ENCODE results near the gene ESRRB. TPM values are rescaled to one million over a fixed set of nuclear protein-coding genes. Genes with fewer than 3 reads are reported as not detected.
A peak's percentile ranks its signal among the peaks of the same experiment; 100 is the strongest.
"Not testable (repeated sequence)": the region's sequence is repeated elsewhere in the genome, so short reads cannot be mapped to it uniquely, and the experiment has no call there.

ESRRB gene
- total RNA-seq, 8 experiments from 2014 or later, result 0.10 to 3.3 (median 1.1) TPM

DNA sequence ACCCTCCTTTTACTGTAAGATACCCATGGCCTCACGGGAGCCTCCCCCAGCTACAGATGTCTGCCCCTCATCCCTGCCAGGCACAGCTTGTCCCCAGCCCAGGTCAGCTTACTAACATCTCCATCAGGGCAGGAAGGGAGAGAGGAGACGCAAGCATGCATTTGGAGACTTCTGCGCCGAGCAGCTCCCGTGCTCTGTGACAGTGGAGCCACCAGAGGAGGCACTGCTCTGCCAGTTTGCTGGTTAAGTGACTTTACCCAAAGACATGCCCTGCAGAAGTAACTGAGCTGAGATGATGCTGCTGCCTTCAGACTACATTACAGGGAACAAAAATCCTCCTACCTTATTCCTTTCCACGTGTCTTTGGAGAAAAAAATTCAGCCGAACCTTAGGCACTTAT, 133.4 kb downstream of the ESRRB start:
- ATAC-seq (replicated peaks in 6 of 8), result no peak
- peaks cover 23 to 28% of the 10 kb centered on the region in 2 donors for H3K4me1 ChIP-seq (replicated peaks in 1 of 2)
- no peak overlapping the region for H3K27ac ChIP-seq
- H3K4me3 ChIP-seq, result no peak overlapping the region
- in situ Hi-C loops (cut with MboI; ENCODE audit: low pct_unique_long_range_greater_than_20kb in 2 of 9, low sequenced_read_pairs in 9 of 9, unreplicated experiment in 9 of 9), result no loop called here
- 10 to 100% (median 73%) methylated on average over 1 to 3 of the region's 7 CpGs; no CpG with 5 or more reads in 5 of the 10 experiments for WGBS, 10 experiments

DNA sequence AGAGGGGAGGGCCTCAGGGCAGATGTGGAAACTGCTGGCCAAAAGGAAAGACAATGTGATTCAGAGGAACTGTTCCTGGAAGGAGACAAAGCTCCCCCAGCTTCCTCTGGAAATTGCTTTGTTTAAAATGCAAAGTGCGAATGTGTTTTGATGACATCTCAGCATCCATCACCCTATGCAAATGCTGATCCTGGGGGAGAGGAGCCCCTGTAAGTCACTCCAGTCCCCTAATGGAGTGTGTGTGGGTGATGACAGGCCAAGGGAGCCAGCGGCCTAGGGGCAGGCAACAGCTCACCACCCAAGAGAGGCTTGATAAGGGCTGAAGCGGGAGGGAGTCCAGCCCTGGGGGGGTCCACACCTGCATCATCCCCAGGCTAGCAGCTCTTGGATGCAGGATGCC, 134.2 kb downstream of the ESRRB start:
- in situ Hi-C loops (cut with MboI; ENCODE audit: low pct_unique_long_range_greater_than_20kb in 2 of 9, low sequenced_read_pairs in 9 of 9, unreplicated experiment in 9 of 9), result no loop called here
- H3K27ac ChIP-seq, result peak overlapping the region in 1 of 2 donors; percentile 50
- H3K4me3 ChIP-seq, result no peak overlapping the region
- WGBS, 10 experiments, result 0 to 31% (median 10%) methylated on average over 2 of the region's 3 CpGs; no CpG with 5 or more reads in 5 of the 10 experiments
- peak in 5 of 8 experiments; percentile 16 to 87 (median 75) for ATAC-seq (replicated peaks in 6 of 8)
- H3K4me1 ChIP-seq (replicated peaks in 1 of 2), result peaks cover 29 to 36% of the 10 kb centered on the region in 2 donors

DNA sequence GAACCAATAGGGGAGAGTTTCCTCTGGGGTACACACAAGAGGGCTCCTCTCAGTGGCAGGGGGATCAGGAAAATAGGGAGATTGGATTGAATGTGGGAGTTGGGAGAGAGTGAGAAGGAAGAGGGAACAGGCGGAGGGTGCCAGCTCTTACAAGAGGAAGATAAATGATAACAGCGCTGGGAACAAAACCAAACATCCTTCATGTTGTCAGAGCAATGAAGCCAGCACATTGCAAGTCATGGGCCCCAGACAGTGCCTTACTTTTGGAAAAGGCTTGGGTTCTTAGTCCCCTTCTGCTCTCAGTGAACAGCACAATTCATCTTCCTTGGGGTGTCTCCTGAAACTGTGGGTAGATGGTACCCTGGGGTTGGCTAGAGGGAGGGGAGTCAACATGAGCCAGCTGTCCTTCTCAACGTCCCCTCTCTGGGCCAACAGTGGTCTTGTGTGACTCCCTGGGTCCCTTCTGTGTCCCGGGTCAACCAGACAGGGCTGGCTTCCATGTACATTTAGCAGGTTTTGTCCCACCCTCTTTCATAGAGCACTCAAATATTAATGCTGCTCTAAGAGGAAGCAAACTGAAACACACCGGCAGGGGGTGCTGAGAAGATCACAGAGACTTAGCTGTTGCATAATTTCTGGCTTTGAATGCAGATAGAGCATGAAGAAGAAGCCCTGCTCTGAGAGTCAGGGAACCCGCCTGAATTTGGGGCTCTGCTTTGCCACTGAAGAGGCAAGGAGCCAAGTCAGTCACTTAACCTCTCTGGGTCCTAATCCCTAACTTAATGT, 138.5 kb downstream of the ESRRB start:
- Histone ChIP-seq H3K4me3 (no peak overlapping the region), H3K4me1 (replicated peaks in 1 of 2) (peaks cover 38 to 56% of the 10 kb centered on the region in 2 donors), H3K27ac (peak overlapping the region in 1 of 2 donors; percentile 48)
- in situ Hi-C loops (cut with MboI; ENCODE audit: low pct_unique_long_range_greater_than_20kb in 2 of 9, low sequenced_read_pairs in 9 of 9, unreplicated experiment in 9 of 9), result no loop called here
- WGBS, 10 experiments, result 0 to 70% (median 30%) methylated on average over 1 to 6 of the region's 6 CpGs; no CpG with 5 or more reads in 2 of the 10 experiments
- ATAC-seq (replicated peaks in 6 of 8), result peak; percentile 41 to 86 (median 67)

DNA sequence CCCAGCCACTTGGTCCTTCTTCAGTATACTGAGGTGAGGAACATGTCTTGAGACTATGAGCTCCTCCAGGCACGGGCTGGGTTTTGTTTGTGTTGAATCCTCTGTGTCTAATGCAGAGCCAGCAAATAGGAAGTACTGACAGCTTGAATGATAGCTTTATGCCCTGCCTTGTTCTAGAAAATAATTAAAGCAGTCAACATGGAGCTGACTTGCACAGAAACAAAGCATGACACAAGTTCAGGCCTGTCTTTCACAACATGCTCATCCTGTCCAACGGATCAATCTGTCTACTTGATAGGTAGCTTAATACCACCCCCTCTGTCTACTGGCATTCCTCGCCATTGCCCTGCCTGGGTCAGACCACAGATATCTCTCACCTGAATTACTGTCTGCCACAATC, 140.9 kb downstream of the ESRRB start:
- no peak overlapping the region for H3K4me3 ChIP-seq
- H3K27ac ChIP-seq, result no peak overlapping the region
- in situ Hi-C loops (cut with MboI; ENCODE audit: low pct_unique_long_range_greater_than_20kb in 2 of 9, low sequenced_read_pairs in 9 of 9, unreplicated experiment in 9 of 9), result no loop called here
- peaks cover 26 to 43% of the 10 kb centered on the region in 2 donors for H3K4me1 ChIP-seq (replicated peaks in 1 of 2)
- 0 to 56% (median 36%) methylated on average over 1 to 3 of the region's 3 CpGs; no CpG with 5 or more reads in 6 of the 10 experiments for WGBS, 10 experiments
- peak in 5 of 8 experiments; percentile 48 to 80 (median 72) for ATAC-seq (replicated peaks in 6 of 8)

DNA sequence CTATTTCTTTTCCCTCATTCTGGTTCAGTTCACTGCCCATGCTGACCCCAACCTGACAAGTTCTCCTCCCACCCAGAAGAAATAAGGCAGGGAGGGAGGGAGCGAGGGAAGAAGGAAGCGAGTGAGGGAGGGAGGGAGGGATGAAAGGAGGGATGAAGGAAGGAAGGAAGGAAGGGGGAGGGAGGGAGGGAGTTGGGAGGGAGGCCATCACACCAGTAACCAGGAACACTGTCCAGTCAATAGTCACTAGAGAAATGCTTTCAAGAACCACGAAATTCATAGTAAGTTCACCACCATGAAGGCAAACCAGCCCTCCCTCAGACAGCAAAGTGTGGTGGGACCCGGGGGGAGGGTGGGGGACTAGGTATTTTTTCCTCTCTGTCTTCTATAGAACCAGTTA, 142.4 kb downstream of the ESRRB start:
- ATAC-seq (replicated peaks in 6 of 8), result no peak
- in situ Hi-C loops (cut with MboI; ENCODE audit: low pct_unique_long_range_greater_than_20kb in 2 of 9, low sequenced_read_pairs in 9 of 9, unreplicated experiment in 9 of 9), result no loop called here
- Histone ChIP-seq H3K4me1 (replicated peaks in 1 of 2) (peaks cover 24 to 38% of the 10 kb centered on the region in 2 donors), H3K27ac (no peak overlapping the region), H3K4me3 (no peak overlapping the region)
- no CpG with 5 or more reads among the region's 4 CpGs for WGBS, 10 experiments

DNA sequence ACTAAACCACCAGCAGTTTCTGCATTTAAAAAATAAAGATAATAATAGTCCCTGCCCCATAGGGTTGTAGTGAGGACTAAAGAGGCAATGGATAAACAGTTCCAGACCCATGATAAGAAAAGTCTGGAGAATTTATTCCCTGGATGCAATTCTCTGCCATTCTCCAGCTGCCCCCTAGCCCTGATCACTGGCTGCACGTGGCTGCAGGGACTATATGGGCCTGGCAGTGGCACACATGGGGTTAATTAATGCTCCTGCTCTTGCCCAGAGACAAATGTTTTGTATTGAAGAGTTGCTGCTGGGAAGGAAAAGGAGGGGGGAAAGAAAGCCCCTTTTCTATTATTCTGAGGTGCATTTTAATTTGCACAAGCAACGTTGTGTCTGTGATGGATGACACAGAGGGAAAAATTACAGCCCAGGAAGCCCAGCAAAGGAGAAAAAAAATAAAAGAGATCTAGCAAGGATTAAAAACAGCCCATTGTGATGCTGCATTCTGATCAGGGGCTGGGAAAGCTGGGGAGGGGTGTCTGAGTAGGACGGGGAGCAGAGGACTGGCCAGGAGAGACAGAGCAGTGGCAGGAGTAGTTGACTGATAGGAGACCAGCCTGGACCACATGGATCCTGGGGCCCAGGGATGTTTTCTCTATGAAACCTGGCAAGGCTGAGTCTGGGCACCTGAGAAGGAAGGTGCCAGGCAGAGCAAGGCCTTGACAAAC, 149.3 kb downstream of the ESRRB start:
- Histone ChIP-seq H3K4me1 (replicated peaks in 1 of 2) (peaks cover 13 to 23% of the 10 kb centered on the region in 2 donors), H3K4me3 (no peak overlapping the region), H3K27ac (peak overlapping the region in 1 of 2 donors; percentile 6)
- WGBS, 10 experiments, result 0 to 21% (median 0%) methylated on average over 1 to 3 of the region's 3 CpGs; no CpG with 5 or more reads in 3 of the 10 experiments
- peak in 5 of 8 experiments; percentile 88 to 96 (median 94) for ATAC-seq (replicated peaks in 6 of 8)
- in situ Hi-C loops (cut with MboI; ENCODE audit: low pct_unique_long_range_greater_than_20kb in 2 of 9, low sequenced_read_pairs in 9 of 9, unreplicated experiment in 9 of 9), result no loop called here

DNA sequence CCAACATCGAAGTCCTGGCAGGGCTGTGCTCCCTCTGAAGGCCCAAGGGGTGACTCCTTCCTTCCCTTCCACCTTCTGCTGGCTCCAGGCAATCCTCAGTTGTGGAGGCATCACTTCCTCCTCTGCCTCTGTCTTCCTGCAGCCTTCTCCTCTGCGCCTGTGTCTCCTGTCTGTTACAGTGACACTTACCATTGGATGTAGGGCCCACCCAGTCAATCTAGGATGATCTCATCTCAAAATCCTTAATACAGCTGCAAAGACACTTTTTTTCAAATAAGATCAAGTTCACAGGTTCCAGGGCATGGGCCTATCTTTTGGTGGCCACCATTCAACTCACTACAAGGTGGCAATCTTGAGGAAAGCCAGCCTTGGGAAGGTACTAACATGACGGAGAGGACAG, 155.1 kb downstream of the ESRRB start:
- ATAC-seq (replicated peaks in 6 of 8), result no peak
- Histone ChIP-seq H3K27ac (no peak overlapping the region), H3K4me3 (no peak overlapping the region), H3K4me1 (replicated peaks in 1 of 2) (peaks cover 11% of the 10 kb centered on the region in 2 donors)
- in situ Hi-C loops (cut with MboI; ENCODE audit: low pct_unique_long_range_greater_than_20kb in 2 of 9, low sequenced_read_pairs in 9 of 9, unreplicated experiment in 9 of 9), result no loop called here
- 23 to 100% (median 100%) methylated on average over 1 to 3 of the region's 3 CpGs; no CpG with 5 or more reads in 4 of the 10 experiments for WGBS, 10 experiments

DNA sequence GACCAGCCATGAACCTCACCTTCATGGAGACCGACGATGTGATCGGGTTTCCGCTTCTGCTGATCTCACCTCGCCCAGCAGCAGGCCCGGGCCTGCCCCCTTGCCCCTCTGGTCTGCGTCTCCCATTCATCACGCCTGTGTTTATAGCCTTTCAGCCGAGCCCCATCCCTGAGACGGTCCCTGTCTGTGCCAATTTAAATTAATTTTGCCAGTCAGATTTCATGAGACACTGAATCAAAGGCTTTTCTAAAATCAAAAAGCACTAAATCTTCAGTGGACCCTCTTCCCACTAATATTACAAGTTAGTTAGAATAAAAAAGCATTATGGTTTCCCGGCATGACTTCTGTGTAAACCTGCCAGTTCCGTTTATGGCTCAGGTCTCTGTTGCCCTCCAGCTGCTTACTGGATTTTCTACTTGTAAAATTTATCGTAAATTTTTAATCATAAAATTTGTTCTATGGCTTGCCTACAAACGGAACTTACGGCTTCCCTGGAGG, 155.9 kb downstream of the ESRRB start:
- Histone ChIP-seq H3K4me3 (no peak overlapping the region), H3K27ac (peak overlapping the region in 1 of 2 donors; percentile 15), H3K4me1 (replicated peaks in 1 of 2) (peaks cover 6 to 7% of the 10 kb centered on the region in 2 donors)
- peak in 5 of 8 experiments; percentile 32 to 47 (median 36) for ATAC-seq (replicated peaks in 6 of 8)
- in situ Hi-C loops (cut with MboI; ENCODE audit: low pct_unique_long_range_greater_than_20kb in 2 of 9, low sequenced_read_pairs in 9 of 9, unreplicated experiment in 9 of 9), result no loop called here
- 24 to 93% (median 67%) methylated on average over 1 to 13 of the region's 15 CpGs; no CpG with 5 or more reads in 1 of the 10 experiments for WGBS, 10 experiments

DNA sequence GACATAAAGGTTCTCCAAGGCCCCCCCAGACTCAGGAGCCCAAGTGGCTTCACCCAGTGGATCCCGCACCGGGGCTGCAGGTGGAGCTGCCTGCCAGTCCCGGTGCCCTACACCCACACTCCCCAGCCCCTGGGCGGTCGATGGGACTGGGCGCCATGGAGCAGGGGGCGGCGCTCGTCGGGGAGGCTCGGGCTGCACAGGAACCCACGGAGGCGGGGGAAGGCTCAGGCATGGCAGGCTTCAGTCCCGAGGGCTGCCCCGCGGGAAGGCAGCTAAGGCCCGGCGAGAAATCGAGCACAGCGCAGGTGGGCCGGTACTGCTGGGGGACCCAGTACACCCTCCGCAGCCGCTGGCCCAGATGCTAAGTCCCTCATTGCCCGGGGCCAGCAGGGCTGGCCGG, 160.7 kb downstream of the ESRRB start:
- H3K4me1 ChIP-seq (replicated peaks in 1 of 2), result peaks cover 16 to 22% of the 10 kb centered on the region in 2 donors
- H3K4me3 ChIP-seq; ATAC-seq (replicated peaks in 6 of 8); in situ Hi-C loops (cut with MboI; ENCODE audit: low pct_unique_long_range_greater_than_20kb in 2 of 9, low sequenced_read_pairs in 9 of 9, unreplicated experiment in 9 of 9); H3K27ac ChIP-seq: not testable (repeated sequence)
- 60 to 100% methylated on average over 1 to 2 of the region's 25 CpGs; no CpG with 5 or more reads in 8 of the 10 experiments for WGBS, 10 experiments

DNA sequence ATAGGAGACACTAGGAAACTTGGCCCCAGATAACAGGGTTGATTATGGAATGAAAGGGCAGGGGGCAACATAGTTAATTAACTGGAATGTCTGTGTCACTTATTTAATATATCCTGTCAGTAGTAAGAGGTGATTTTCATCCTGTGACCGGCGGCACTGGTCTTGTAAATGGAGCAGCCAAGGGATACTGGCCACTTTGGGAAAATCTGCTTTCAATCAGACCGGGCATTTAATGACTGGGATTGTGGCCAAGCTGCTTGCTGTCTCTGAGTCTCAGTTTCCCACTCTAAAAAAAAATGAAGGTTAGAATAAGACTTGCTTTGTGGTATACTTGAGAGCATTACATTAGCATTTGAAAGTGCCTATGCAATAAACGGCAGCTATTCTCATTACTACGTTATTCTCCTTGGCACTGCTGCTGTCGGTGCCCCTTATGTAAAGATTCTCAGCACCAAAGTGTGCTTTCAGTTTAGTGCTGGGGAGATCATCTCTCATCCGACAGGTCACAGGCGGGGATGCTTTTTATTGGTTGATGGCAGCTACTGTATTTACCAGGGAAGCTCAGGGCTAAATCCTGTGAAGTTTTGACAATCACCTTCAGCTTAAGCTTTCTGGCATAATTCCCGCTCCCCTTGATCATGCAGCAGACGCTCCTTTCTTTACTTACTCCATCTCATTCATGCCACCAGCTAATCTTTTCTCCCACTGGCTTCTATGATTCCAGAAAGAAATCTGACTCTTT, 162.1 kb downstream of the ESRRB start:
- Histone ChIP-seq H3K4me1 (replicated peaks in 1 of 2) (peaks cover 22 to 25% of the 10 kb centered on the region in 2 donors), H3K27ac (no peak overlapping the region)
- WGBS, 10 experiments, result 0 to 87% (median 36%) methylated on average over 1 to 10 of the region's 10 CpGs

DNA sequence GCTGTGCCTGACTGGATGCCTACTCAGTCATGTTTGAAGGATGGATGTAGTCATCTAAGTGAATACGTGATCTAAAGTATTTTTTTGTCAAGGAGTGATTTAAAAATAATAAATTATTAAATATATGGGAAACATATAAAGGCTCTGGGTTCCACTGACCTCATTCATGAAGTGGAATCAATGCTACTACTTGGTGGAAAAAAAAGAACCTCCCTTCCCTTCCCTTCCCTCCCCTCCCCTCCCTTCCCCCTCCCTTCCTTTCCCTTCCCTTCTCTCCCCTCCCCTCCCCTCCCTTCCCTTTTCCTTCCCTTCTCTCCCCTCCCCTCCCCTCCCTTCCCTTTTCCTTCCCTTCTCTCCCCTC, 162.7 kb downstream of the ESRRB start:
- WGBS, 10 experiments, result 0 to 86% (median 38%) methylated on average over 1 of the region's 1 CpG; no CpG with 5 or more reads in 6 of the 10 experiments
- no peak for ATAC-seq (replicated peaks in 6 of 8)
- no peak overlapping the region for H3K27ac ChIP-seq
- no peak overlapping the region for H3K4me3 ChIP-seq
- in situ Hi-C loops (cut with MboI; ENCODE audit: low pct_unique_long_range_greater_than_20kb in 2 of 9, low sequenced_read_pairs in 9 of 9, unreplicated experiment in 9 of 9), result no loop called here
- H3K4me1 ChIP-seq (replicated peaks in 1 of 2), result peaks cover 22 to 25% of the 10 kb centered on the region in 2 donors

More for the DNA sequence above, 162.1 kb downstream of the ESRRB start:
- ATAC-seq (replicated peaks in 6 of 8), result peak in 2 of 8 experiments; percentile 13 to 40
- in situ Hi-C loops (cut with MboI; ENCODE audit: low pct_unique_long_range_greater_than_20kb in 2 of 9, low sequenced_read_pairs in 9 of 9, unreplicated experiment in 9 of 9), result no loop called here
- H3K4me3 ChIP-seq, result no peak overlapping the region

DNA sequence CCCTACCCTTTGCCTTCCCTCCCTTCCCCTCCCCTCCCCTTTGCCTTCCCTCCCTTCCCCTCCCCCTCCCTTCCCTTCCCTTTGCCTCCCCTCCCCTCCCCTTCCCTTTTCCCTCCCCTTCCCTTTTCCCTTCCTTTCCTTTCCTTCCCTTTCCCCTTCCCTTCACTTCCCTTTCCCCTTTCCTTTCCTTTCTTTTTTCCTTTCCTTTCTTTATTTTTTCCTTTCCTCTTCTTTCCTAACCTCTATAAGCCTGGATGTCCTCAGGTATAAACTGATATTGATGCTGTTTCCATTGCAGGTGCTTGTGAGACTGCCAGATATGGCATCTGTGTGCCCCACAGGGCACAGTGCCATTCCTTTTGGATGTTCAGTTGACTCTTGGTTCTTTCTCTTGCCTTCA, 163.2 kb downstream of the ESRRB start:
- no peak for ATAC-seq (replicated peaks in 6 of 8)
- in situ Hi-C loops (cut with MboI; ENCODE audit: low pct_unique_long_range_greater_than_20kb in 2 of 9, low sequenced_read_pairs in 9 of 9, unreplicated experiment in 9 of 9), result no loop called here
- H3K4me3 ChIP-seq, result no peak overlapping the region
- peaks cover 22 to 25% of the 10 kb centered on the region in 2 donors for H3K4me1 ChIP-seq (replicated peaks in 1 of 2)
- H3K27ac ChIP-seq, result no peak overlapping the region

Measured in motor neuron (in vitro differentiated cells).